ENCODE data around the gene SLC9A5. TPM values are rescaled to one million over a fixed set of nuclear protein-coding genes. Genes with fewer than 3 reads are reported as not detected.

The SLC9A5 gene
- total and polyA plus RNA-seq, 10 of the 15 experiments (the other 5 are each of a cell fraction or from before 2014, with no cell fraction given), result 0.26 to 5.7 (median 1.5) TPM

- Histone ChIP-seq H3K79me2 (ENCODE audit: control insufficient read depth, insufficient read depth, low read length) (no peaks in the 10 kb centered on the region), H3K4me1 (ENCODE audit: control insufficient read depth, insufficient read depth, low read length) (no peaks in the 10 kb centered on the region), H3K4me2 (ENCODE audit: control insufficient read depth, insufficient read depth) (no peak overlapping the region), H2AFZ (ENCODE audit: control insufficient read depth, low read depth, low read length) (no peak overlapping the region), H3K9me3 (replicated peaks; ENCODE audit: control insufficient read depth, insufficient read depth, low read length) (no peaks in the 10 kb centered on the region), H3K9ac (ENCODE audit: control insufficient read depth, insufficient read depth, low read length) (no peak overlapping the region), H3K27me3 (replicated peaks in 1 of 2; ENCODE audit: control insufficient read depth in 2 of 2, insufficient read depth in 2 of 2, low read length in 1 of 2) (no peaks in the 10 kb centered on the region), H3K36me3 (ENCODE audit: control insufficient read depth in 2 of 2, insufficient read depth in 2 of 2, low read length in 1 of 2) (no peaks in the 10 kb centered on the region), H4K20me1 (ENCODE audit: control insufficient read depth, insufficient read depth) (no peaks in the 10 kb centered on the region), H3K4me3 (no peak overlapping the region), H3K27ac (ENCODE audit: control insufficient read depth, insufficient read depth) (no peak overlapping the region)
- no peak for FAIRE-seq
- ChIA-PET POLR2A (interaction anchor here (0.6 kb wide), 1 partner anchor 19 kb away, joined by 3 read pairs; no protein-coding TSS in a partner anchor), CTCF (interaction anchor here (0.8 kb wide), 1 partner anchor 15 kb away, joined by 3 read pairs; no protein-coding TSS in a partner anchor), RAD21 (ENCODE audit: unreplicated experiment) (interaction anchor here (0.5 kb wide), 1 partner anchor 33 kb away, joined by 3 read pairs; no protein-coding TSS in a partner anchor), SMC1A (ENCODE audit: uncharacterized antibody, unreplicated experiment) (interaction anchor here (1.0 to 1.1 kb wide), 2 partner anchors 12 to 254 kb away, joined by 3 to 4 read pairs; no protein-coding TSS in a partner anchor)
- no TSS peak for BruUV-seq (replicated peaks)
- in situ Hi-C loops (cut with MboI) (no loop called here), intact Hi-C loops (cut with micrococcal nuclease; ENCODE audit: unreplicated experiment) (no loop called here)
- DNase-seq (ENCODE audit: low read depth, low spot score), result no peak
- no peak for TF ChIP-seq USF2 (IDR thresholded peaks at IDR 0.05; ENCODE audit: borderline replicate concordance, low read depth, low read length)
- TF ChIP-seq SPI1 (IDR thresholded peaks at IDR 0.05; ENCODE audit: borderline replicate concordance, insufficient read depth, low read depth, low read length), result no peak
- no peak for TF ChIP-seq PRDM15 (CRISPR knock-in tag; IDR thresholded peaks at IDR 0.05)
- no peak for TF ChIP-seq KLF5 (IDR thresholded peaks at IDR 0.05; ENCODE audit: partially characterized antibody)
- no peak for TF ChIP-seq WRNIP1 (IDR thresholded peaks at IDR 0.05; ENCODE audit: borderline replicate concordance, low read depth, low read length)
- no peak for TF ChIP-seq TAF1 (IDR thresholded peaks at IDR 0.05; ENCODE audit: borderline replicate concordance, low read depth, low read length)
- TF ChIP-seq, protein P1, sequence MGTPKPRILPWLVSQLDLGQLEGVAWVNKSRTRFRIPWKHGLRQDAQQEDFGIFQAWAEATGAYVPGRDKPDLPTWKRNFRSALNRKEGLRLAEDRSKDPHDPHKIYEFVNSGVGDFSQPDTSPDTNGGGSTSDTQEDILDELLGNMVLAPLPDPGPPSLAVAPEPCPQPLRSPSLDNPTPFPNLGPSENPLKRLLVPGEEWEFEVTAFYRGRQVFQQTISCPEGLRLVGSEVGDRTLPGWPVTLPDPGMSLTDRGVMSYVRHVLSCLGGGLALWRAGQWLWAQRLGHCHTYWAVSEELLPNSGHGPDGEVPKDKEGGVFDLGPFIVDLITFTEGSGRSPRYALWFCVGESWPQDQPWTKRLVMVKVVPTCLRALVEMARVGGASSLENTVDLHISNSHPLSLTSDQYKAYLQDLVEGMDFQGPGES (IDR thresholded peaks at IDR 0.05), result no peak
- TF ChIP-seq, protein P2, sequence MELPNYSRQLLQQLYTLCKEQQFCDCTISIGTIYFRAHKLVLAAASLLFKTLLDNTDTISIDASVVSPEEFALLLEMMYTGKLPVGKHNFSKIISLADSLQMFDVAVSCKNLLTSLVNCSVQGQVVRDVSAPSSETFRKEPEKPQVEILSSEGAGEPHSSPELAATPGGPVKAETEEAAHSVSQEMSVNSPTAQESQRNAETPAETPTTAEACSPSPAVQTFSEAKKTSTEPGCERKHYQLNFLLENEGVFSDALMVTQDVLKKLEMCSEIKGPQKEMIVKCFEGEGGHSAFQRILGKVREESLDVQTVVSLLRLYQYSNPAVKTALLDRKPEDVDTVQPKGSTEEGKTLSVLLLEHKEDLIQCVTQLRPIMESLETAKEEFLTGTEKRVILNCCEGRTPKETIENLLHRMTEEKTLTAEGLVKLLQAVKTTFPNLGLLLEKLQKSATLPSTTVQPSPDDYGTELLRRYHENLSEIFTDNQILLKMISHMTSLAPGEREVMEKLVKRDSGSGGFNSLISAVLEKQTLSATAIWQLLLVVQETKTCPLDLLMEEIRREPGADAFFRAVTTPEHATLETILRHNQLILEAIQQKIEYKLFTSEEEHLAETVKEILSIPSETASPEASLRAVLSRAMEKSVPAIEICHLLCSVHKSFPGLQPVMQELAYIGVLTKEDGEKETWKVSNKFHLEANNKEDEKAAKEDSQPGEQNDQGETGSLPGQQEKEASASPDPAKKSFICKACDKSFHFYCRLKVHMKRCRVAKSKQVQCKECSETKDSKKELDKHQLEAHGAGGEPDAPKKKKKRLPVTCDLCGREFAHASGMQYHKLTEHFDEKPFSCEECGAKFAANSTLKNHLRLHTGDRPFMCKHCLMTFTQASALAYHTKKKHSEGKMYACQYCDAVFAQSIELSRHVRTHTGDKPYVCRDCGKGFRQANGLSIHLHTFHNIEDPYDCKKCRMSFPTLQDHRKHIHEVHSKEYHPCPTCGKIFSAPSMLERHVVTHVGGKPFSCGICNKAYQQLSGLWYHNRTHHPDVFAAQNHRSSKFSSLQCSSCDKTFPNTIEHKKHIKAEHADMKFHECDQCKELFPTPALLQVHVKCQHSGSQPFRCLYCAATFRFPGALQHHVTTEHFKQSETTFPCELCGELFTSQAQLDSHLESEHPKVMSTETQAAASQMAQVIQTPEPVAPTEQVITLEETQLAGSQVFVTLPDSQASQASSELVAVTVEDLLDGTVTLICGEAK (IDR thresholded peaks at IDR 0.05; ENCODE audit: borderline replicate concordance), result no peak
- TF ChIP-seq HDGF (IDR thresholded peaks at IDR 0.05), result no peak
- TF ChIP-seq CHD1 (IDR thresholded peaks at IDR 0.05; ENCODE audit: low read depth, low read length), result no peak
- ATAC-seq, result no peak
- WGBS (ENCODE audit: insufficient coverage, insufficient replicate concordance, low lambda C conversion rate, missing lambda C conversion rate), result 74% methylated on average over 7 of the region's 7 CpGs
Measured at GRCh38 chr16:67211674-67212073, 37.1 kb upstream of the SLC9A5 start.
